GM21367 (cell line): ENCODE measurements around the gene ZNF121.

Source experiments
- ATAC-seq: cut with Tn5 transposase; IDR thresholded peaks from one replicate; pipeline ENCODE4 v1.9.1; 2021; ENCODE audit not compliant: unreplicated experiment

The ZNF121 gene

DNA sequence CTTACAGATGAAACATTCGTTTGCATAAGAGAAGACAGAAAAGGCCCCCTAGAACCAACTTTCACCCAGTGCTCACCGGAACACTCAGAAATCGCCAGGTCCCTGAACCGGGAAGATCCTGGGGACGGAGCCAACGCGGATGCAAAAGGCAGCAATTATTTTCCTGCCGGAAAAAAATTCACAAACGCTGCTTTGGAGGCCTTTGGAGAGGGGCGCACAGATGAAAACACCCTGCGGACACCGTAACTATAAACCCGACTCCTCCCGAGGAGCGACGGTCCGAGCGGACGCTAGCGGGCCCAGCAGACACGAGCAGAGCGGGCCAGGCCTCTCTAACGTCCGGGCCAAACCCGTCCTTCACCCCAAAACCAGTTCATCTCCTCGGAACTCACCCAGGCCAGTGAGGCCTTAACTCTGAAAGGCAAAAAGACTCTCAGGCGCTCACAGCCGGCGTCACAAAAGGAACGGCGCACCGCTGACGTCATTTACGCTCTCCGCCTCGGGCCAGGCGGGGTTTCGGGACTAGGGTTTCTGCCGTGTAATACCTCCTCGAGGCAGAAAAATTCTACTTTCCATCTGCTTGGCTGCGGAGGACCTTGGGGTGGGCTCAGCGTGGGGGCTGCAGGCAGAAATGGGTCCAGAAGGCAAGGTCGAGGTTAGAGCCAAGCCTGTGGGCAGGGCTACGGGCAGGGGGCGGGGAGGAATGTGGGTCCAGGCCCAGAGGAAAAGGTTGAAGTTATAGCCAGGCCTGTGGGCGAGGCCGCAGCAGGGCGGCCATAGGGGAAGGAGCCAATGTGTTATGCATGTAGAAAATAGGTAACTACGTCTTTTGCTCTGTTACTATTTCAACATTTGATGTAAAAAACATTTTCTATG, 45.9 kb downstream of the ZNF121 start, which contains the start of gene ZNF426:
TSS of gene ZNF426 (minus strand) at position 463 of the 876 bp plus-strand sequence. CDS start 2,413 bp downstream, outside the sequence.
- ATAC-seq = peak; percentile 58

DNA sequence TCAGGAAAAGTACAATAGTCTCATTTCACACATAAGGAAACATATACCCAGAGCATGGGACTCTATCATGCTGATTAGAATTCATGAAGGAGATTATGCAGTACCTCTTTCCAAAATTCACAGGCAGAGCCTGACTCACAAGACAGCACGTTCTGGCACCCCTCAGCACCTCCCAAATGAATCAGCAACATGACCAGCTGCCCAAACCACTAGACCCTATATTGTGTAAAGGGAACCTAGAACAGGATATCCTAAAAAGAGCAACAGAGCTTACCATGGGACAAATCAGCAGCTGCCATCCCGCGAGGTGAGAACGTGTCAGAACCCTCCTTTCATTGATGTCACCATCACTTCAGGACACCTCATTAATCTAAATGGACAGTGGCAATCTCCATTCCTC, 48.4 kb downstream of the ZNF121 start:
- ATAC-seq = no peak

DNA sequence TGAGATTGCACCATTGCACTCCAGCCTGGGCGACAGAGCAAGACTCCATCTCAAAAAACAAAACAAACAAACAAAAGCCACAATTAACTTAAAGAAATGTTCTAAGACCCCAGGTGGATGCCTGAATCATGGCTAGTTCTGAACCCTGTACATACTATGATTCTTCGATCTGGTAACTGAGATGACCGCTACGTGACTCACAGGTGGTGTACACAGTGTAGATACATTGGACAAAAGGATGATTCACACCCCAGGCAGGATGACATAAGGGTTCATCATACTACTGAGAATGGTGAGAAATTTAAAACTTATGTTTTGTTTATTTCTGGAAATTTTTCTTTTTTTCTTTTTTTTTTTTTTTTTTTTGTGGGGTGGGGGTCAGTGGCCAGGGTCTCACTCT, 52.4 kb downstream of the ZNF121 start:
- no peak for ATAC-seq

DNA sequence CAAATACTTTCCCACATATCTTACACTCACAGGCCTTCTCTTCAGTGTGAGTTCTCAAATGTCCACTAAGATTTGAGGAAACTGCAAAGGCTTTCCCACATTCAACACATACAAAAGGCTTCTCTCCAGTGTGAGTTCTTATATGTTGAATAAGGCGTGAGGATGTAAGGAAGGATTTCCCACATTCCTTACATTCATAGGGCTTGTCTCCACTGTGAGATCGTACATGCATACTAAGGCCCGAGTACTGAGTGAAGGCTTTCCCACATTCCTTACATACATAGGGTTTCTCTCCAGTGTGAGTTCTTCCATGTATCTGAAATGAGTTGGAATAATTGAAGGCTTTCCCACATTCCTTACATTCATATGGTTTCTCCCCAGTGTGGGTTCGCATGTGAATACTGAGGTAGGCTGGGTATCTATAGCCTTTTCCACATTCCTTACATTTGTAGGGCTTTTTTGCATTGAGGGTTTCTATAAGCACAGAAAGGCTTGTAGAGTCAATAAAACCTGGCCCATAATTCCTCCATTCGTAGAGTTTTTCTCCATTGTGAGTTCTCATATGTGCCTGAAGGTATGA, 55.5 kb downstream of the ZNF121 start:
- ATAC-seq = no peak

DNA sequence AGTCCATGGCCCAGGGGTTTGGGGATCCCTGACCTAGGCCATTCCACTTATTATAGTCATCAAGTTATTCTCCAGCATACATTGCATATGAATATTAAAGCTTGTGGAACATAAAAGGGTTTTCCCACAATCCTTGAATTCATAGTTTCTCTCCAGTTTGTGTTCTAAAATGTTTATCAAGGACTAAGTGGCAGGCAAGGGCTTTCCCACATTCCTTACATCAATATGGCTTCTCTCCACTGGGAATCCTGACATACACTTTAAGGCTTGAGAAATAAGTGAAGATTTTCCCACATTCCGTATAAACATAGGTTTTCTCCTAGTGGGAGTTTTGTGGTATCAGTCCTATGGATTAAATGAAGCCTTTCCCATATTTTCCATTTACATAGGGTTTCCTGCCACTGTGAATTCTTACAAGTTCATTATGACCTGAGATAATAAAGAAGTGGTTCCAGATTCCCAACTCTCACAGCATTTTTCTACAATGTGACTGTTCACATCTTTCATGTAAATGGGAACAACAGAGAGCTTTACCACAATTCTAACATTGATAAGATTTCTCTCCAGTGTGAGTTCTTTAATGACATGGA, 60.3 kb downstream of the ZNF121 start:
- no peak for ATAC-seq
